Measurements from ENCODE around the gene WBP1L.

WBP1L gene

GRCh38 chr10:102799691-102800471 lies 56.1 kb downstream of the WBP1L start:
- peaks cover 9% of the 10 kb centered on the region for H3K79me2 ChIP-seq (ENCODE audit: control insufficient read depth, insufficient read depth, low read length, unreplicated experiment)
- no peak overlapping the region for H2AFZ ChIP-seq (ENCODE audit: low read length, unreplicated experiment)
- H3K4me3 ChIP-seq (ENCODE audit: low read depth, low read length) = no peak overlapping the region
- no peak overlapping the region; the same call in 1 of the 2 replicates for H3K27ac ChIP-seq (ENCODE audit: low read depth, low read length)
- peaks cover 56% of the 10 kb centered on the region for H3K4me1 ChIP-seq (ENCODE audit: control insufficient read depth, insufficient read depth, low read length, unreplicated experiment)
- H3K27me3 ChIP-seq (ENCODE audit: insufficient read depth, low read length) = no peaks in the 10 kb centered on the region
- H3K36me3 ChIP-seq (ENCODE audit: insufficient read depth, low read length) = peaks cover 8% of the 10 kb centered on the region

GRCh38 chr10:102800611-102801335 lies 57.0 kb downstream of the WBP1L start:
- Histone ChIP-seq H3K27ac (ENCODE audit: low read depth, low read length) (peak overlapping the region; percentile 53; the same call in 1 of the 2 replicates), H2AFZ (ENCODE audit: low read length, unreplicated experiment) (no peak overlapping the region), H3K27me3 (ENCODE audit: insufficient read depth, low read length) (no peaks in the 10 kb centered on the region), H3K4me1 (ENCODE audit: control insufficient read depth, insufficient read depth, low read length, unreplicated experiment) (peaks cover 53% of the 10 kb centered on the region), H3K36me3 (ENCODE audit: insufficient read depth, low read length) (peaks cover 8% of the 10 kb centered on the region), H3K4me3 (ENCODE audit: low read depth, low read length) (no peak overlapping the region), H3K79me2 (ENCODE audit: control insufficient read depth, insufficient read depth, low read length, unreplicated experiment) (peaks cover 7% of the 10 kb centered on the region)

GRCh38 chr10:102801496-102801895 lies 57.7 kb downstream of the WBP1L start:
- peak overlapping the region; percentile 53; the same call in 1 of the 2 replicates for H3K27ac ChIP-seq (ENCODE audit: low read depth, low read length)
- H3K4me3 ChIP-seq (ENCODE audit: low read depth, low read length) = no peak overlapping the region
- peaks cover 7% of the 10 kb centered on the region for H3K79me2 ChIP-seq (ENCODE audit: control insufficient read depth, insufficient read depth, low read length, unreplicated experiment)
- no peak overlapping the region for H2AFZ ChIP-seq (ENCODE audit: low read length, unreplicated experiment)
- peaks cover 8% of the 10 kb centered on the region for H3K36me3 ChIP-seq (ENCODE audit: insufficient read depth, low read length)
- H3K27me3 ChIP-seq (ENCODE audit: insufficient read depth, low read length) = no peaks in the 10 kb centered on the region
- peaks cover 46% of the 10 kb centered on the region for H3K4me1 ChIP-seq (ENCODE audit: control insufficient read depth, insufficient read depth, low read length, unreplicated experiment)

- H3K36me3 ChIP-seq (ENCODE audit: insufficient read depth, low read length) = peaks cover 8% of the 10 kb centered on the region
- peaks cover 41% of the 10 kb centered on the region for H3K4me1 ChIP-seq (ENCODE audit: control insufficient read depth, insufficient read depth, low read length, unreplicated experiment)
- H2AFZ ChIP-seq (ENCODE audit: low read length, unreplicated experiment) = no peak overlapping the region
- H3K27ac ChIP-seq (ENCODE audit: low read depth, low read length) = peak overlapping the region; percentile 99
- H3K4me3 ChIP-seq (ENCODE audit: low read depth, low read length) = no peak overlapping the region
- H3K27me3 ChIP-seq (ENCODE audit: insufficient read depth, low read length) = no peaks in the 10 kb centered on the region
- H3K79me2 ChIP-seq (ENCODE audit: control insufficient read depth, insufficient read depth, low read length, unreplicated experiment) = peaks cover 7% of the 10 kb centered on the region
Measured at GRCh38 chr10:102801978-102802377, 58.2 kb downstream of the WBP1L start.

- H2AFZ ChIP-seq (ENCODE audit: low read length, unreplicated experiment) = no peak overlapping the region
- no peaks in the 10 kb centered on the region for H3K27me3 ChIP-seq (ENCODE audit: insufficient read depth, low read length)
- H3K79me2 ChIP-seq (ENCODE audit: control insufficient read depth, insufficient read depth, low read length, unreplicated experiment) = peaks cover 7% of the 10 kb centered on the region
- peaks cover 7% of the 10 kb centered on the region for H3K36me3 ChIP-seq (ENCODE audit: insufficient read depth, low read length)
- H3K4me1 ChIP-seq (ENCODE audit: control insufficient read depth, insufficient read depth, low read length, unreplicated experiment) = peaks cover 40% of the 10 kb centered on the region
- H3K4me3 ChIP-seq (ENCODE audit: low read depth, low read length) = peak overlapping the region; percentile 40; the same call in 1 of the 2 replicates
- peak overlapping the region; percentile 99 for H3K27ac ChIP-seq (ENCODE audit: low read depth, low read length)
Measured at GRCh38 chr10:102802920-102803534, 59.3 kb downstream of the WBP1L start.

GRCh38 chr10:102804382-102805055 lies 60.8 kb downstream of the WBP1L start:
- Histone ChIP-seq H3K79me2 (ENCODE audit: control insufficient read depth, insufficient read depth, low read length, unreplicated experiment) (peaks cover 12% of the 10 kb centered on the region), H3K27ac (ENCODE audit: low read depth, low read length) (no peak overlapping the region; the same call in 1 of the 2 replicates), H2AFZ (ENCODE audit: low read length, unreplicated experiment) (no peak overlapping the region), H3K4me3 (ENCODE audit: low read depth, low read length) (no peak overlapping the region), H3K4me1 (ENCODE audit: control insufficient read depth, insufficient read depth, low read length, unreplicated experiment) (peaks cover 40% of the 10 kb centered on the region), H3K27me3 (ENCODE audit: insufficient read depth, low read length) (no peaks in the 10 kb centered on the region), H3K36me3 (ENCODE audit: insufficient read depth, low read length) (peaks cover 5% of the 10 kb centered on the region)

GRCh38 chr10:102808380-102808779 lies 64.6 kb downstream of the WBP1L start:
- peaks cover 20% of the 10 kb centered on the region for H3K36me3 ChIP-seq (ENCODE audit: insufficient read depth, low read length)
- peaks cover 7% of the 10 kb centered on the region for H3K4me1 ChIP-seq (ENCODE audit: control insufficient read depth, insufficient read depth, low read length, unreplicated experiment)
- H3K27me3 ChIP-seq (ENCODE audit: insufficient read depth, low read length) = no peaks in the 10 kb centered on the region
- H3K27ac ChIP-seq (ENCODE audit: low read depth, low read length) = no peak overlapping the region
- no peak overlapping the region for H3K4me3 ChIP-seq (ENCODE audit: low read depth, low read length)
- H3K79me2 ChIP-seq (ENCODE audit: control insufficient read depth, insufficient read depth, low read length, unreplicated experiment) = peaks cover 12% of the 10 kb centered on the region
- H2AFZ ChIP-seq (ENCODE audit: low read length, unreplicated experiment) = no peak overlapping the region

GRCh38 chr10:102811346-102811745 lies 67.6 kb downstream of the WBP1L start:
- Histone ChIP-seq H3K27me3 (ENCODE audit: insufficient read depth, low read length) (no peaks in the 10 kb centered on the region), H2AFZ (ENCODE audit: low read length, unreplicated experiment) (no peak overlapping the region), H3K36me3 (ENCODE audit: insufficient read depth, low read length) (peaks cover 22% of the 10 kb centered on the region; the same call in 1 of the 2 replicates), H3K4me1 (ENCODE audit: control insufficient read depth, insufficient read depth, low read length, unreplicated experiment) (peaks cover 31% of the 10 kb centered on the region), H3K27ac (ENCODE audit: low read depth, low read length) (no peak overlapping the region), H3K4me3 (ENCODE audit: low read depth, low read length) (no peak overlapping the region), H3K79me2 (ENCODE audit: control insufficient read depth, insufficient read depth, low read length, unreplicated experiment) (peaks cover 6% of the 10 kb centered on the region)

- Histone ChIP-seq H3K36me3 (ENCODE audit: insufficient read depth, low read length) (peaks cover 22% of the 10 kb centered on the region; the same call in 1 of the 2 replicates), H2AFZ (ENCODE audit: low read length, unreplicated experiment) (no peak overlapping the region), H3K27me3 (ENCODE audit: insufficient read depth, low read length) (no peaks in the 10 kb centered on the region), H3K4me1 (ENCODE audit: control insufficient read depth, insufficient read depth, low read length, unreplicated experiment) (peaks cover 34% of the 10 kb centered on the region), H3K27ac (ENCODE audit: low read depth, low read length) (no peak overlapping the region), H3K79me2 (ENCODE audit: control insufficient read depth, insufficient read depth, low read length, unreplicated experiment) (peaks cover 6% of the 10 kb centered on the region), H3K4me3 (ENCODE audit: low read depth, low read length) (no peak overlapping the region)
Measured at GRCh38 chr10:102812231-102812876, 68.6 kb downstream of the WBP1L start.
